ENCODE data around the gene MYO1F. TPM values are rescaled to one million over a fixed set of nuclear protein-coding genes. Genes with fewer than 3 reads are reported as not detected.

Gene MYO1F
- total and polyA plus RNA-seq, 10 of the 15 experiments (the other 5 are each of a cell fraction or from before 2014, with no cell fraction given): 3.5 to 49.4 (median 31.3) TPM

DNA sequence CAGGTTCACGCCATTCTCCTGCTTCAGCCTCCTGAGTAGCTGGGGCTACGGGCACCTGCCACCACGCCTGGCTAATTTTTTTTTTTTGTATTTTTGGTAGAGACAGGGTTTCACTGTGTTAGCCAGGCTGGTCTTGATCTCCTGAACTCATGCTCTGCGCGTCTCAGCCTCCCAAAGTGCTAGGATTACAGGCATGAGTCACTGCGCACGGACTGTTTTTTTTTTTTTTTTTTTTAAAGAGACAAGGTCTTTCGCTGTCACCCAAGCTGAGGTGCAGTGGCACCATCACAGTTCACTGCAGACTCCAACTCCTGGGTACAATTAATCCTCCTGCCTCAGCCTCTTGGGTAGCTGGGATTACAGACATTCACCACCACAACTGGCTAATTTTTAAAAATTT lies 41.5 kb upstream of the MYO1F start:
- RAD21 ChIA-PET (ENCODE audit: unreplicated experiment): no interaction called here
- CTCF ChIA-PET: no interaction called here
- in situ Hi-C loops (cut with MboI): no loop called here
- ATAC-seq: no peak
- TF ChIP-seq SP1 (IDR thresholded peaks at IDR 0.05; ENCODE audit: low read depth, low read length): no peak
- no peak for TF ChIP-seq ZZZ3 (IDR thresholded peaks at IDR 0.05; ENCODE audit: control insufficient read depth, insufficient read length, low read depth)
- TF ChIP-seq, protein P1, sequence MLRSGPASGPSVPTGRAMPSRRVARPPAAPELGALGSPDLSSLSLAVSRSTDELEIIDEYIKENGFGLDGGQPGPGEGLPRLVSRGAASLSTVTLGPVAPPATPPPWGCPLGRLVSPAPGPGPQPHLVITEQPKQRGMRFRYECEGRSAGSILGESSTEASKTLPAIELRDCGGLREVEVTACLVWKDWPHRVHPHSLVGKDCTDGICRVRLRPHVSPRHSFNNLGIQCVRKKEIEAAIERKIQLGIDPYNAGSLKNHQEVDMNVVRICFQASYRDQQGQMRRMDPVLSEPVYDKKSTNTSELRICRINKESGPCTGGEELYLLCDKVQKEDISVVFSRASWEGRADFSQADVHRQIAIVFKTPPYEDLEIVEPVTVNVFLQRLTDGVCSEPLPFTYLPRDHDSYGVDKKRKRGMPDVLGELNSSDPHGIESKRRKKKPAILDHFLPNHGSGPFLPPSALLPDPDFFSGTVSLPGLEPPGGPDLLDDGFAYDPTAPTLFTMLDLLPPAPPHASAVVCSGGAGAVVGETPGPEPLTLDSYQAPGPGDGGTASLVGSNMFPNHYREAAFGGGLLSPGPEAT (IDR thresholded peaks at IDR 0.05; ENCODE audit: low read depth): no peak
- no peak for TF ChIP-seq ZBED1 (IDR thresholded peaks at IDR 0.05; ENCODE audit: borderline replicate concordance)
- no peak for TF ChIP-seq WRNIP1 (IDR thresholded peaks at IDR 0.05; ENCODE audit: borderline replicate concordance, low read depth, low read length)
- TF ChIP-seq ZNF217 (IDR thresholded peaks at IDR 0.05): no peak
- TF ChIP-seq, protein P2, sequence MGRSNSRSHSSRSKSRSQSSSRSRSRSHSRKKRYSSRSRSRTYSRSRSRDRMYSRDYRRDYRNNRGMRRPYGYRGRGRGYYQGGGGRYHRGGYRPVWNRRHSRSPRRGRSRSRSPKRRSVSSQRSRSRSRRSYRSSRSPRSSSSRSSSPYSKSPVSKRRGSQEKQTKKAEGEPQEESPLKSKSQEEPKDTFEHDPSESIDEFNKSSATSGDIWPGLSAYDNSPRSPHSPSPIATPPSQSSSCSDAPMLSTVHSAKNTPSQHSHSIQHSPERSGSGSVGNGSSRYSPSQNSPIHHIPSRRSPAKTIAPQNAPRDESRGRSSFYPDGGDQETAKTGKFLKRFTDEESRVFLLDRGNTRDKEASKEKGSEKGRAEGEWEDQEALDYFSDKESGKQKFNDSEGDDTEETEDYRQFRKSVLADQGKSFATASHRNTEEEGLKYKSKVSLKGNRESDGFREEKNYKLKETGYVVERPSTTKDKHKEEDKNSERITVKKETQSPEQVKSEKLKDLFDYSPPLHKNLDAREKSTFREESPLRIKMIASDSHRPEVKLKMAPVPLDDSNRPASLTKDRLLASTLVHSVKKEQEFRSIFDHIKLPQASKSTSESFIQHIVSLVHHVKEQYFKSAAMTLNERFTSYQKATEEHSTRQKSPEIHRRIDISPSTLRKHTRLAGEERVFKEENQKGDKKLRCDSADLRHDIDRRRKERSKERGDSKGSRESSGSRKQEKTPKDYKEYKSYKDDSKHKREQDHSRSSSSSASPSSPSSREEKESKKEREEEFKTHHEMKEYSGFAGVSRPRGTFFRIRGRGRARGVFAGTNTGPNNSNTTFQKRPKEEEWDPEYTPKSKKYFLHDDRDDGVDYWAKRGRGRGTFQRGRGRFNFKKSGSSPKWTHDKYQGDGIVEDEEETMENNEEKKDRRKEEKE (IDR thresholded peaks at IDR 0.05): no peak
- no peak for TF ChIP-seq KAT2A (conservative IDR thresholded peaks at IDR 0.05; ENCODE audit: control insufficient read depth, low read depth, low read length)
- no peak for TF ChIP-seq EP300 (IDR thresholded peaks at IDR 0.05; ENCODE audit: borderline replicate concordance in 1 of 2, control insufficient read depth in 1 of 2, low read depth in 2 of 2, low read length in 2 of 2)
- no peak for TF ChIP-seq MTA3 (IDR thresholded peaks at IDR 0.05; ENCODE audit: borderline replicate concordance, low read length)
- no peak for TF ChIP-seq SMAD5 (IDR thresholded peaks at IDR 0.05; ENCODE audit: low read depth)
- TF ChIP-seq NFYA (IDR thresholded peaks at IDR 0.05; ENCODE audit: borderline replicate concordance, low read depth, low read length): no peak
- TF ChIP-seq CBFB (IDR thresholded peaks at IDR 0.05; ENCODE audit: low read depth): no peak
- TF ChIP-seq SMC3 (IDR thresholded peaks at IDR 0.05; ENCODE audit: borderline replicate concordance, low read length): no peak
- no peak for TF ChIP-seq NFYB (IDR thresholded peaks at IDR 0.05; ENCODE audit: insufficient read depth, low read depth, low read length)
- no peak overlapping the region for H3K4me2 ChIP-seq (ENCODE audit: control insufficient read depth, insufficient read depth)
- no peak overlapping the region for H3K27ac ChIP-seq (ENCODE audit: control insufficient read depth, insufficient read depth)
- SMC1A ChIA-PET (ENCODE audit: uncharacterized antibody, unreplicated experiment): no interaction called here
- no peak overlapping the region for H3K4me3 ChIP-seq
- no peaks in the 10 kb centered on the region for H3K36me3 ChIP-seq (ENCODE audit: control insufficient read depth in 2 of 2, insufficient read depth in 2 of 2, low read length in 1 of 2)
- DNase-seq (ENCODE audit: low read depth, low spot score): no peak
- H3K9me3 ChIP-seq (replicated peaks; ENCODE audit: control insufficient read depth, insufficient read depth, low read length): no peaks in the 10 kb centered on the region
- POLR2A ChIA-PET: no interaction called here
- H4K20me1 ChIP-seq (ENCODE audit: control insufficient read depth, insufficient read depth): no peaks in the 10 kb centered on the region
- H2AFZ ChIP-seq (ENCODE audit: control insufficient read depth, low read depth, low read length): no peak overlapping the region
- no TSS peak for BruUV-seq (replicated peaks)
- no peaks in the 10 kb centered on the region for H3K79me2 ChIP-seq (ENCODE audit: control insufficient read depth, insufficient read depth, low read length)
- intact Hi-C loops (cut with micrococcal nuclease; ENCODE audit: unreplicated experiment): no loop called here
- H3K9ac ChIP-seq (ENCODE audit: control insufficient read depth, insufficient read depth, low read length): no peak overlapping the region
- no peaks in the 10 kb centered on the region for H3K27me3 ChIP-seq (replicated peaks in 1 of 2; ENCODE audit: control insufficient read depth in 2 of 2, insufficient read depth in 2 of 2, low read length in 1 of 2)
- H3K4me1 ChIP-seq (ENCODE audit: control insufficient read depth, insufficient read depth, low read length): no peaks in the 10 kb centered on the region
- no peak for FAIRE-seq
- WGBS (ENCODE audit: insufficient coverage, insufficient replicate concordance, low lambda C conversion rate, missing lambda C conversion rate): 64% methylated on average over 8 of the region's 8 CpGs
